ENCODE results near the gene HLF.
A peak's percentile ranks its signal among the peaks of the same experiment; 100 is the strongest.

Gene HLF

GRCh38 chr17:55298111-55298730 is 33.5 kb downstream of the HLF start:
- no peak overlapping the region for H3K4me3 ChIP-seq (replicated peaks; ENCODE audit: low read depth, low read length)
- DNase-seq (ENCODE audit: low read depth): no peak
- TF ChIP-seq CTCF (IDR thresholded peaks at IDR 0.05; ENCODE audit: low read length, missing control alignments): no peak

- no peak for TF ChIP-seq CTCF (IDR thresholded peaks at IDR 0.05; ENCODE audit: low read length, missing control alignments)
- DNase-seq (ENCODE audit: low read depth): no peak
- H3K4me3 ChIP-seq (replicated peaks; ENCODE audit: low read depth, low read length): no peak overlapping the region
Observed at GRCh38 chr17:55299162-55299838, 34.5 kb downstream of the HLF start.

GRCh38 chr17:55299890-55300289 is 35.1 kb downstream of the HLF start:
- no peak overlapping the region for H3K4me3 ChIP-seq (replicated peaks; ENCODE audit: low read depth, low read length)
- no peak for TF ChIP-seq CTCF (IDR thresholded peaks at IDR 0.05; ENCODE audit: low read length, missing control alignments)
- DNase-seq (ENCODE audit: low read depth): no peak

- no peak for DNase-seq (ENCODE audit: low read depth)
- no peak overlapping the region for H3K4me3 ChIP-seq (replicated peaks; ENCODE audit: low read depth, low read length)
- no peak for TF ChIP-seq CTCF (IDR thresholded peaks at IDR 0.05; ENCODE audit: low read length, missing control alignments)
Observed at GRCh38 chr17:55300479-55301290, 35.9 kb downstream of the HLF start.

GRCh38 chr17:55301521-55302406 is 37.0 kb downstream of the HLF start:
- TF ChIP-seq CTCF (IDR thresholded peaks at IDR 0.05; ENCODE audit: low read length, missing control alignments): no peak
- DNase-seq (ENCODE audit: low read depth): peak; percentile 14
- no peak overlapping the region for H3K4me3 ChIP-seq (replicated peaks; ENCODE audit: low read depth, low read length)

- no peak for TF ChIP-seq CTCF (IDR thresholded peaks at IDR 0.05; ENCODE audit: low read length, missing control alignments)
- no peak for DNase-seq (ENCODE audit: low read depth)
- H3K4me3 ChIP-seq (replicated peaks; ENCODE audit: low read depth, low read length): no peak overlapping the region
Observed at GRCh38 chr17:55302407-55302787, 37.6 kb downstream of the HLF start.

Measured in fibroblast of pulmonary artery (primary cell).